Mucosa of rectum (tissue), 2 donors: Measurements from ENCODE around the gene PCDH9.

ENCODE experiments used
- H3K27ac ChIP-seq, 2 donors: one replicate each; pipeline ENCODE4 v1.7.0; 2013; ENCODE audit warnings: inconsistent platforms in 2 of 2, low read depth in 2 of 2, low read length in 2 of 2
- H3K27me3 ChIP-seq, 2 donors: one replicate each; pipeline ENCODE4 v1.7.0; 2013; ENCODE audit warnings: low read length in 2 of 2; ENCODE audit not compliant: control insufficient read depth in 2 of 2, insufficient read depth in 2 of 2
- H3K36me3 ChIP-seq, 2 donors: one replicate each; pipeline ENCODE4 v1.7.0; 2013; ENCODE audit warnings: low read length in 2 of 2; ENCODE audit not compliant: control insufficient read depth in 2 of 2, insufficient read depth in 2 of 2
- H3K4me1 ChIP-seq, 2 donors: one replicate each; pipeline ENCODE4 v1.7.0; 2013; ENCODE audit warnings: low read length in 2 of 2, mild to moderate bottlenecking in 1 of 2; ENCODE audit not compliant: control insufficient read depth in 2 of 2, insufficient read depth in 2 of 2
- H3K4me3 ChIP-seq, 2 donors: one replicate each; pipeline ENCODE4 v1.7.0; 2013; ENCODE audit warnings: low read length in 2 of 2
- H3K9ac ChIP-seq, 2 donors: one replicate each; pipeline ENCODE4 v1.7.0; 2013; ENCODE audit warnings: low read length in 2 of 2, low read depth in 1 of 2, mild to moderate bottlenecking in 1 of 2
- H3K9me3 ChIP-seq, 2 donors: one replicate each; pipeline ENCODE4 v1.7.0; 2013; ENCODE audit warnings: low read length in 2 of 2; ENCODE audit not compliant: control insufficient read depth in 2 of 2
- donor health status: healthy.
- donor health status: Normal muscosa, but diverticular disease.

PCDH9 gene

GRCh38 chr13:67238277-67238859, 8.2 kb upstream of the PCDH9 start:
- H3K4me3 ChIP-seq = no peak overlapping the region
- H3K9me3 ChIP-seq = no peaks in the 10 kb centered on the region
- no peaks in the 10 kb centered on the region for H3K27me3 ChIP-seq
- H3K27ac ChIP-seq = no peak overlapping the region
- no peak overlapping the region for H3K9ac ChIP-seq
- no peaks in the 10 kb centered on the region for H3K36me3 ChIP-seq
- H3K4me1 ChIP-seq = no peaks in the 10 kb centered on the region

GRCh38 chr13:67235265-67235664, 5.1 kb upstream of the PCDH9 start:
- H3K4me3 ChIP-seq = no peak overlapping the region
- peaks cover 3 to 6% of the 10 kb centered on the region in 2 donors for H3K4me1 ChIP-seq
- no peaks in the 10 kb centered on the region for H3K27me3 ChIP-seq
- no peaks in the 10 kb centered on the region for H3K9me3 ChIP-seq
- H3K36me3 ChIP-seq = no peaks in the 10 kb centered on the region
- no peak overlapping the region for H3K9ac ChIP-seq
- H3K27ac ChIP-seq = no peak overlapping the region

GRCh38 chr13:67232384-67232783, 2.2 kb upstream of the PCDH9 start:
- H3K27me3 ChIP-seq = peaks cover 3 to 9% of the 10 kb centered on the region in 2 donors

GRCh38 chr13:67231289-67232000, 1.3 kb upstream of the PCDH9 start:
- peak overlapping the region; percentile 42 to 46 for H3K27ac ChIP-seq
- peaks cover 6 to 7% of the 10 kb centered on the region in 2 donors for H3K4me1 ChIP-seq
- H3K27me3 ChIP-seq = peaks cover 3 to 14% of the 10 kb centered on the region in 2 donors
- no peaks in the 10 kb centered on the region for H3K36me3 ChIP-seq
- H3K9ac ChIP-seq = peak overlapping the region in 1 of 2 donors; percentile 66
- no peaks in the 10 kb centered on the region for H3K9me3 ChIP-seq
- peak overlapping the region; percentile 84 to 85 for H3K4me3 ChIP-seq

More at GRCh38 chr13:67232384-67232783, 2.2 kb upstream of the PCDH9 start:
- H3K4me1 ChIP-seq = peaks cover 6 to 7% of the 10 kb centered on the region in 2 donors
- H3K9ac ChIP-seq = no peak overlapping the region
- no peak overlapping the region for H3K27ac ChIP-seq
- no peaks in the 10 kb centered on the region for H3K9me3 ChIP-seq
- no peaks in the 10 kb centered on the region for H3K36me3 ChIP-seq
- no peak overlapping the region for H3K4me3 ChIP-seq

GRCh38 chr13:67230404-67231288, 510 bp upstream of the PCDH9 start:
- Histone ChIP-seq H3K9me3 (no peaks in the 10 kb centered on the region), H3K4me3 (peak overlapping the region; percentile 84 to 85), H3K4me1 (peaks cover 6 to 7% of the 10 kb centered on the region in 2 donors), H3K9ac (peak overlapping the region; percentile 57 to 66), H3K27ac (peak overlapping the region; percentile 42 to 46), H3K36me3 (no peaks in the 10 kb centered on the region), H3K27me3 (peaks cover 3 to 14% of the 10 kb centered on the region in 2 donors)

- H3K27ac ChIP-seq = no peak overlapping the region
- H3K9me3 ChIP-seq = no peaks in the 10 kb centered on the region
- H3K4me1 ChIP-seq = peaks cover 6 to 9% of the 10 kb centered on the region in 2 donors
- peak overlapping the region in 1 of 2 donors; percentile 85 for H3K4me3 ChIP-seq
- H3K27me3 ChIP-seq = peaks cover 3 to 14% of the 10 kb centered on the region in 2 donors
- H3K9ac ChIP-seq = no peak overlapping the region
- H3K36me3 ChIP-seq = no peaks in the 10 kb centered on the region
Observed at GRCh38 chr13:67228916-67229315, 1.2 kb downstream of the PCDH9 start.

GRCh38 chr13:67228031-67228430, 2.1 kb downstream of the PCDH9 start:
- Histone ChIP-seq H3K4me3 (peak overlapping the region in 1 of 2 donors; percentile 17), H3K9ac (no peak overlapping the region), H3K4me1 (peaks cover 6 to 9% of the 10 kb centered on the region in 2 donors), H3K9me3 (no peaks in the 10 kb centered on the region), H3K27ac (no peak overlapping the region), H3K27me3 (peaks cover 3 to 14% of the 10 kb centered on the region in 2 donors), H3K36me3 (no peaks in the 10 kb centered on the region)

- Histone ChIP-seq H3K36me3 (no peaks in the 10 kb centered on the region), H3K27ac (no peak overlapping the region), H3K4me1 (peaks cover 6 to 9% of the 10 kb centered on the region in 2 donors), H3K9ac (no peak overlapping the region), H3K4me3 (no peak overlapping the region), H3K27me3 (peaks cover 3 to 14% of the 10 kb centered on the region in 2 donors), H3K9me3 (no peaks in the 10 kb centered on the region)
Observed at GRCh38 chr13:67227131-67227983, 2.8 kb downstream of the PCDH9 start.

GRCh38 chr13:67226696-67227095, 3.4 kb downstream of the PCDH9 start:
- Histone ChIP-seq H3K9ac (no peak overlapping the region), H3K4me1 (peaks cover 6 to 9% of the 10 kb centered on the region in 2 donors), H3K27ac (no peak overlapping the region), H3K36me3 (no peaks in the 10 kb centered on the region), H3K27me3 (peaks cover 3 to 14% of the 10 kb centered on the region in 2 donors), H3K4me3 (no peak overlapping the region), H3K9me3 (no peaks in the 10 kb centered on the region)
